ENCODE measurements around the gene ZNF597.

DNA sequence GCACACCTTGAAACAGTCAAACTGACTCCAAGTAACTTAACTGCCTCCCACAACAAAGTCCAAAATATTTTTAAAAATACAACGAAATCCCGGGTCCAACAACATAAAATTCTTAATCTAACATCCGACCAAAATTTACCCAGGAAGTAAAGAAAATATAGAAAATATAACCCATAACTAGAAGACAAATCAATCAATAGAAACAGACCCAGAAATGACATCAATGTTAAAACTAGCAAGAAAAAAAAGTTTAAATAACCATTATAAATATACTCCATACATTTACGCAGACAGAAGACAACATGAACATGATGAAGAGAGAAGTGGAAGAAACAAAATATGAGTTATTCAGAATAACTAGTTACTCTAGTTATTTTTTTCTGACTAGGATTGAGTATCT, 3.7 kb downstream of the ZNF597 start:
- no peak for TF ChIP-seq POLR2AphosphoS5 (IDR thresholded peaks at IDR 0.05)
- TF ChIP-seq, protein P1, sequence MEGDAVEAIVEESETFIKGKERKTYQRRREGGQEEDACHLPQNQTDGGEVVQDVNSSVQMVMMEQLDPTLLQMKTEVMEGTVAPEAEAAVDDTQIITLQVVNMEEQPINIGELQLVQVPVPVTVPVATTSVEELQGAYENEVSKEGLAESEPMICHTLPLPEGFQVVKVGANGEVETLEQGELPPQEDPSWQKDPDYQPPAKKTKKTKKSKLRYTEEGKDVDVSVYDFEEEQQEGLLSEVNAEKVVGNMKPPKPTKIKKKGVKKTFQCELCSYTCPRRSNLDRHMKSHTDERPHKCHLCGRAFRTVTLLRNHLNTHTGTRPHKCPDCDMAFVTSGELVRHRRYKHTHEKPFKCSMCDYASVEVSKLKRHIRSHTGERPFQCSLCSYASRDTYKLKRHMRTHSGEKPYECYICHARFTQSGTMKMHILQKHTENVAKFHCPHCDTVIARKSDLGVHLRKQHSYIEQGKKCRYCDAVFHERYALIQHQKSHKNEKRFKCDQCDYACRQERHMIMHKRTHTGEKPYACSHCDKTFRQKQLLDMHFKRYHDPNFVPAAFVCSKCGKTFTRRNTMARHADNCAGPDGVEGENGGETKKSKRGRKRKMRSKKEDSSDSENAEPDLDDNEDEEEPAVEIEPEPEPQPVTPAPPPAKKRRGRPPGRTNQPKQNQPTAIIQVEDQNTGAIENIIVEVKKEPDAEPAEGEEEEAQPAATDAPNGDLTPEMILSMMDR (IDR thresholded peaks at IDR 0.05) = no peak
- no peak for TF ChIP-seq POLR2A (IDR thresholded peaks at IDR 0.05)

Data from prostate gland (tissue), 2 donors.